ENCODE data around the gene MSI2. TPM values are rescaled to one million over a fixed set of nuclear protein-coding genes. Genes with fewer than 3 reads are reported as not detected.

Gene MSI2
- total RNA-seq, 2 donors from 2014 or later: 65.5 to 81.0 TPM

GRCh38 chr17:57512691-57513090, 256.4 kb downstream of the MSI2 start:
- intact Hi-C loops (cut with DNase I, micrococcal nuclease): no loop called here
- DNase-seq (no peak), ATAC-seq (no peak)

DNA sequence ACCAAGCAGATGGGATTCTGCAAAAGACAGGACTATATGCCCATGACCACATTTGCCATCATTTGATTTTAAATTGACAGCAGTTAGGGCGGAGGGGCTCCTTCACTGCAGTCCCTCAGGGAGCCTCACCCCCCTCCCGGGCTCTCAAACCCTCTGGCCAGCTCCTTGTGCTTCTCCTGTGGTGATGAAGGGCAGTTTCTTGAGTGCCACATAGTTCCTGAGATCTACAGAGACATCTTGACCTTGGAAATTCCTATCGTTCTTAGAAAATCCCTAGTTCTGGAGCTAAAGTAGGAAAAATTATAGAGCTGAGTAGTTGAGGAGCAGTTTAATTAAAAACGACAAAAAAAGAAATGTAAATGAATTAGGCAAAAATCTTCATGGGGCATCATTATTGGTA, 257.2 kb downstream of the MSI2 start:
- ATAC-seq (no peak), DNase-seq (no peak)
- intact Hi-C loops (cut with DNase I, micrococcal nuclease): no loop called here

DNA sequence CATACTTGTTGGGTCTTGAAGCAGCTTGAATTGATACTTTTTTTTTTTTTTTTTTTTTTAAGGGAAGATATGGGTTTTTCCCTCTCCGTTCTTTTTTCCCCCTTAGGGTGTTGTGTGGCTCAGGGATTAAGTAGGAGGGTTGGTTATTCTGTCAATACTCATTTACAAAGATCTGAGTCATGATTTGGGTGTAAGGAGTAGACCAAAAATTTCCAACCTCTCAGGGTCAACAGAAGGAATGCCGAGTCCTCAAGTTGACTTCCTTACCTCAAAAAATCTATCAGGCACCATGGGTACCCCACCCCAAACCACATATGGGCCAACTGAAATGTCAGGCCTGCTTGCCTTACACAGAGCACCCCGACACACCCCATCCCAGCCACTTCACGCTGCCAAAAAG, 258.3 kb downstream of the MSI2 start:
- ATAC-seq: no peak
- intact Hi-C loops (cut with DNase I, micrococcal nuclease): no loop called here
- DNase-seq: no peak

DNA sequence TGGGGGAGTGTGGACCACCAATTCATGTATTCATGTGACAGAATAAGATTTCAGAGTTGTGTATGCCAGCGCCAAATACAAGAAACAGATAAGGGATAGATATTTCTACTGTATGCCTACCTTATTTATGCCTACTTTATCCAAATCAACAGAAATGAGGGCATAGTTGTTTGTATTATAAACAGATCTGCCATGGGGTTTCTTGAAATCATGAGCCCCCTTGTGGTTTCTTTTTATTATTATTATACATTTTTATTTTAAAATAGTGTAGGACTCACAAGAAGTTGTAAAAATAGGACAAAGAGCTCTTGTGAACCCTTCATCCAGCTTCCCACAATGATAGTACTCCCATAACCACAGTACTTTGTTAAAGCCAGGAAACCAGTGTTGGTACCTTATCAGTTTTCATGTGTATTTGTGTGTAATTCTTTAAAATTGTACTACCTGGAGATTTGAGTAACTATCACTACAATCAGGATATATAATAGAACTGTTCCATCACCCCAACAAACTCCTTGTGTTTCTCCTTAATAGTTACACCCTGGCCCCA, 259.4 kb downstream of the MSI2 start:
- ATAC-seq (no peak), DNase-seq (no peak)
- intact Hi-C loops (cut with DNase I, micrococcal nuclease): no loop called here

- DNase-seq (no peak), ATAC-seq (no peak)
- intact Hi-C loops (cut with DNase I, micrococcal nuclease): no loop called here
Measured at GRCh38 chr17:57516290-57517230, 260.2 kb downstream of the MSI2 start.

- intact Hi-C loops (cut with DNase I, micrococcal nuclease): no loop called here
- DNase-seq: no peak
- ATAC-seq: no peak
Measured at GRCh38 chr17:57517273-57517631, 260.9 kb downstream of the MSI2 start.

DNA sequence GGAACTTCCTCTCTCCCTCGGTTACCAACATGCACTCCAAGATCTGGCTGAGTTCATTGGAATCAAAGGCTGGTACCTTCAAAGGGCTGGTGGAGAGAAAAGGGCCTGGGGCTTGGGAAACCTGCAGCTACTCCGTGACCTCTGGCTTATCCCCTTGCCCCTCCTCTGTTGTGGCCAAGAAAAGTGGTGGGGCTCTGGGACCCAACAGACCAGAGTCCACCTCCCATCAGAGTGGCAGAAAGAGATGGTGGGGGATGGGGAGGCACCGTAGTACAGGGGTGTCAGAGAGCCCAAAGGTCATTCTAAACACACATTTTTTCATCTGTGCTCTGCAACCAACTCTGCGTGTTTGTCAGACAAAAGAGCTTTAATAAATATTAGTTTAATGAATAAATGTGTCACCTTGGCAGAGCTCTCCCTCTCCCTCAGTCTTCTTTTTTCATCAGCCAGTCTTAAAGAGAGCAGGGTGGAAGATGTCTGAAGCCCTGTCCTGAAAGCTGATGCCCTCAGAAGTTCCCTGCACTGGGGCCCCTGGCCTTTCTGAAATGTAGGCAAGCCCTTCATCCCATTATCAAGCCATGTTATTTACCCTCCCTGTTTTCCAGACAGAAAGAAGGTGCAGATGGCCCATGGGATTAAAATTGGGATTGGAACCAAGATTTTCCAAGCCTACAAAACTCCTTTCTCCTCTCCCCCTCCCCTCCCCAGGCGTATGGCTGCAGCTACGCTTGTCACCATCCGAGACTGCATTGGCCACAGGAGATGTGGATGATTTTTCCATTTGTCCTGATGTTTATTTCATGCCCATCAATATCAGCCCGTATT, 261.5 kb downstream of the MSI2 start:
- DNase-seq (no peak), ATAC-seq (no peak)
- intact Hi-C loops (cut with DNase I, micrococcal nuclease): no loop called here

- intact Hi-C loops (cut with DNase I, micrococcal nuclease): no loop called here
- DNase-seq: no peak
- no peak for ATAC-seq
Measured at GRCh38 chr17:57518587-57519581, 262.6 kb downstream of the MSI2 start.

GRCh38 chr17:57519800-57520199, 263.5 kb downstream of the MSI2 start:
- no peak for ATAC-seq
- no peak for DNase-seq
- intact Hi-C loops (cut with DNase I, micrococcal nuclease): no loop called here

DNA sequence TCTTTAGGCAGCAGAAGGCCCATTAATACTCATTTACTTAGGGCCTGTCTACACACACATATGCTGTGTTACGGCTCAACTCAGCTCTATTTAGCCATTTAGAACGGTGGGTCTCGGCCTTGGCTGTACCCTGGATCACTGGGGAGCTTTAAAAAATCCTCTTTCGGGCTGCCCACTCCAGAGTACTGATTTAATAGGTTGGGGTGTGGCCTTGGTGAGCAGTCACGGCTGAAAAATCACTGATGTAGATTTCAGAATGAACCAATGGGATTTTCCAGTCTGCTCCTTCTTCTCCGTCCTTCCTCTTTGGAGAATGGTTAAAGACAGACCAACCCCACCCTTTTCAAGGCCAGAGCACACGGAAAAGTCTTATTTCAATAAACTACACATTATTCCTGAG, 265.3 kb downstream of the MSI2 start:
- ATAC-seq: no peak
- intact Hi-C loops (cut with DNase I, micrococcal nuclease): no loop called here

DNA sequence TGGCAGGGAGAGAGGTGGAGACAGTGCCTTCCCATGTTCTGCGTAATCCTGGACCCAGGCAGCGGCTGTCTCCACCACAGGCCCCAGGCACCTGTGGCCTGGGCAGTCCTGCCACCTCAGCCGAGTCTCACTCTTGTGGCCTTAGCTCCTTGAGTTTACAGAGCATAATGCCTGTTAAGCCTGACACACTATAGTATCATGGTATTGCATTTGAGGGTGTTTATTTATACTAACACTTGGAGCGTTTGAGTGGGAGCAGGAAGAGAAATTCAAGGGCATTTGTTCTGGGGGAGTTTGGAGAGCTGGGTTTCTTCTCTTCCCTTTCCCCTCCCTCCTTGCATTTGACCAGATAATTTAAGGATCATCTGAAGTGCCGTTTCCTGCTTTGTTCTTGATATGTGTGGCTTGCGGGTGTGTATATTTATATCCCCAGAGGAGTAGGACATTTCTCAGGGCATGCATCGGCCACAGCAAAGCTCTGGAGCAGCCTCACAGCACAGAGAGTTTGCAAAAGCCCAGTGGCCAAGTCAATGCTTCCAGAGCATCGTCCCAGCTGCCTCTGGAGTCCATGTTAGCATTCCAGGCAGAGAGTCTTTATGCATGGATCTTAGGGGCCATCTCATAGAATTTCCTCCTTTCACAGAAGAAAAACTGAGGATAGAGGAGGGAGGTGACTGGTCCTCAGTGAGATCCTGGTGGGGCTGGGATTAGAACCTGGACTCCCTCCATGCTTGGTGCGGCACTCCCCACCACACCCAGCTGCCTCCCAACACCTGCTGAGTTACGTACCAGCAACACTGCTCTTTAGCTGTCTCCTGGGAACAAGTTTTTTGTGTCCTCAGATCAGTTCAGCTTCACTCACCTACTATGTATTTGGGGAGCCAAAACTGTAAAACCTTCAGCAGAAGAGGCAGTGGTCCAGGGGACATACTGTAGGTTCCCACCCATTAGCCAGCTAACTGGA, 266.0 kb downstream of the MSI2 start:
- no peak for DNase-seq
- no peak for ATAC-seq
- intact Hi-C loops (cut with DNase I, micrococcal nuclease): no loop called here

More for the DNA sequence above, 265.3 kb downstream of the MSI2 start:
- DNase-seq: no peak

- intact Hi-C loops (cut with DNase I, micrococcal nuclease): no loop called here
- ATAC-seq (peak; percentile 30), DNase-seq (no peak)
Measured at GRCh38 chr17:57523926-57524632, 267.8 kb downstream of the MSI2 start.

GRCh38 chr17:57524839-57525568, 268.7 kb downstream of the MSI2 start:
- intact Hi-C loops (cut with DNase I, micrococcal nuclease): no loop called here
- DNase-seq (no peak), ATAC-seq (no peak)

DNA sequence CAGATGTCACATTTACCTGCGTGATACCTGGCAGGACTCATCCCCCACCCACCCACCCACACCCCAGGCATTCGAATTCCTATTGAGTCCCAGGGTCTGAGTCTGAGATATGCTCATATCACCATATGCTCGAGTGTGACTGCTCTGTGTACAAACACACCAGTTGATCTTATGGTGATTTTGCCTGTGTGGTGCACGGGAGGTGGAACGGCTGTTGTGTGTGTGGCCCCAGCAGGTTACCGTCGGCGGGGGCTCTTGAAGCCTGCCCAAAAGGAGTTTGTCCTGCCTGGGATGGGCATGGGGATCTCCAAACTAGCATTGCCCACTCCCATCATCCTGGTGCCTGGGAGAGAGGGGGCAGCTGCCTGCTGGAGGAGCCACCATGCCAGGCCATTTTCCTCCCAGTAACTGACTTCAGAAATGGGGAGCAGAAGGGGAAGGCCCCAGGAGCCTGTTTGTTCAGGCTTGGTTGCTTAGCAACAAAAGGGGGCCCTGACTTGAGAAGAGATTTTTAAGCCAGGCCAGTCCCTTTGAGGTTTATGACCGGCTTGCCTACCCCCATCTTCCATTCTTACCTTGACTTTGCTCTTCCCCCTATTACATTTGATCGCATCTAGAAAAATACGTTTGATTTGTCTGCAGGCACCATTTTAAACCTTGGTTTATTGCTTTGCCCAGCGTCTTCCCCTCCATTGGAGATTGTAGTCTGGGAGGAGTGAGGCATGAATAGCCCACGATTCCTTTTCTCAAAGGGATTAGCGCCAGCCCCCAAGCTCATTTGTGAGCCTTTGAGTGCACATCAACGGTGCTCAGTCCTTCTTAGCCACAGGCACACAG, 271.1 kb downstream of the MSI2 start:
- intact Hi-C loops (cut with DNase I, micrococcal nuclease): no loop called here
- no peak for ATAC-seq
- no peak for DNase-seq

GRCh38 chr17:57528058-57528451, 271.7 kb downstream of the MSI2 start:
- peak; percentile 87 for ATAC-seq
- intact Hi-C loops (cut with DNase I, micrococcal nuclease): no loop called here

More at GRCh38 chr17:57528058-57528451, 271.7 kb downstream of the MSI2 start:
- no peak for DNase-seq

Measured in left colon (tissue), 2 donors.